GM21528 (cell line): Measurements from ENCODE around the gene AFDN.
"Not testable (repeated sequence)": the region's sequence is repeated elsewhere in the genome, so short reads cannot be mapped to it uniquely, and the experiment has no call there.

Experiments used
- ATAC-seq: cut with Tn5 transposase; IDR thresholded peaks from one replicate; pipeline ENCODE4 v1.9.1; 2021; ENCODE audit warnings: mild to moderate bottlenecking, moderate library complexity; ENCODE audit not compliant: unreplicated experiment, low FRiP score

Gene AFDN

GRCh38 chr6:167974640-167975344 lies 148.1 kb downstream of the AFDN start:
- no peak for ATAC-seq

GRCh38 chr6:167975458-167975857 lies 148.7 kb downstream of the AFDN start:
- ATAC-seq = no peak

- ATAC-seq = not testable (repeated sequence)
Observed at GRCh38 chr6:167976116-167976657, 149.5 kb downstream of the AFDN start.

- no peak for ATAC-seq
Observed at GRCh38 chr6:167976708-167977107, 150.0 kb downstream of the AFDN start.

- no peak for ATAC-seq
Observed at GRCh38 chr6:167977717-167978467, 151.2 kb downstream of the AFDN start.

- ATAC-seq = no peak
Observed at GRCh38 chr6:167978607-167979006, 151.9 kb downstream of the AFDN start.

- no peak for ATAC-seq
Observed at GRCh38 chr6:167979436-167980139, 152.9 kb downstream of the AFDN start.

GRCh38 chr6:167980911-167981580 lies 154.3 kb downstream of the AFDN start:
- no peak for ATAC-seq

GRCh38 chr6:167981916-167982462 lies 155.3 kb downstream of the AFDN start:
- ATAC-seq = no peak

- ATAC-seq = no peak
Observed at GRCh38 chr6:167984144-167984719, 157.5 kb downstream of the AFDN start.

- ATAC-seq = no peak
Observed at GRCh38 chr6:167984876-167985604, 158.3 kb downstream of the AFDN start.

GRCh38 chr6:167985911-167986595 lies 159.3 kb downstream of the AFDN start:
- ATAC-seq = no peak

- no peak for ATAC-seq
Observed at GRCh38 chr6:167987396-167988153, 160.9 kb downstream of the AFDN start.

GRCh38 chr6:167988154-167988495 lies 161.4 kb downstream of the AFDN start:
- ATAC-seq = no peak

GRCh38 chr6:167988945-167989841 lies 162.5 kb downstream of the AFDN start:
- no peak for ATAC-seq

GRCh38 chr6:167990016-167990945 lies 163.6 kb downstream of the AFDN start:
- no peak for ATAC-seq
